Endothelial cell of umbilical vein (primary cell): ENCODE results near the gene RTP3. TPM values are rescaled to one million over a fixed set of nuclear protein-coding genes. Genes with fewer than 3 reads are reported as not detected.

ENCODE experiments used
- BruUV-seq: library from RNA; stranded (reverse); fragments of 400-500 nt; replicated peaks from 2 replicates; lab custom pipeline; 2021; lab: Mats Ljungman, UMichigan
- CTCF ChIA-PET: fragments of 300-600, 350-600 bp; sonication (Branson Sonifier 250); formaldehyde crosslinking; loops from one replicate; lab custom pipeline; 2021; ENCODE audit warnings: antibody characterized with exemption, inconsistent platforms; lab: Charles Lee
- POLR2A ChIA-PET: fragments of 300-600, 350-600 bp; sonication (Branson Sonifier 250); formaldehyde crosslinking; loops from one replicate; lab custom pipeline; 2021; ENCODE audit warnings: antibody characterized with exemption, inconsistent platforms; lab: Charles Lee
- DNase-seq: peaks from one replicate; pipeline ENCODE4 v3.0.0-alpha.2; 2011; ENCODE audit warnings: low read depth, low spot score
- FAIRE-seq: peaks from 2 replicates; lab custom pipeline; 2011; peaks lifted over from hg19 to GRCh38; lab: Jason Lieb, UNC
- H2AFZ ChIP-seq: 2 replicates; pipeline ENCODE4 v1.6.0; 2012; ENCODE audit warnings: low read depth, low read length, control low read depth, inconsistent platforms
- H3K27ac ChIP-seq: 2 replicates; pipeline ENCODE4 v1.5.1; 2011; ENCODE audit warnings: low read depth, mild to moderate bottlenecking, control low read depth, low read length, moderate library complexity; ENCODE audit not compliant: insufficient read depth
- H3K27me3 ChIP-seq, 2 experiments: 2 replicates each; pipeline versions ENCODE4 v1.6.0 to v1.6.1; 2011; ENCODE audit warnings: low read length in 2 of 2, mixed read lengths in 1 of 2; ENCODE audit not compliant: control insufficient read depth in 2 of 2, insufficient read depth in 2 of 2
- H3K36me3 ChIP-seq, 2 experiments: 2 replicates in 1 of 2; 3 replicates in 1 of 2; pipeline ENCODE4 v1.5.1; 2011; ENCODE audit warnings: low read length in 2 of 2, mild to moderate bottlenecking in 1 of 2, moderate library complexity in 1 of 2; ENCODE audit not compliant: control insufficient read depth in 2 of 2, insufficient read depth in 2 of 2; ENCODE audit errors: extremely low read depth in 1 of 2
- H3K4me1 ChIP-seq: 3 replicates; pipeline ENCODE4 v1.5.1; 2011; ENCODE audit warnings: mild to moderate bottlenecking, low read length; ENCODE audit not compliant: control insufficient read depth, insufficient read depth; ENCODE audit errors: extremely low read depth
- H3K4me2 ChIP-seq: 2 replicates; pipeline ENCODE4 v1.6.1; 2011; ENCODE audit warnings: low read length, control low read depth, mixed read lengths; ENCODE audit not compliant: insufficient read depth
- H3K4me3 ChIP-seq, 3 experiments: fragments of 200-600 bp in 1 of 3; sonication (generic), shearing (Covaris generic) in 1 of 3; replicated peaks in 1 of 3; 2 replicates each; pipeline ENCODE4 v1.5.1; 2011 to 2016; ENCODE audit warnings: control low read depth in 3 of 3, low read length in 3 of 3, mild to moderate bottlenecking in 2 of 3, inconsistent platforms in 1 of 3, low read depth in 1 of 3, moderate library complexity in 1 of 3; ENCODE audit not compliant: insufficient read depth in 1 of 3
- H3K79me2 ChIP-seq: 2 replicates; pipeline ENCODE4 v1.6.0; 2012; ENCODE audit warnings: low read length, inconsistent platforms; ENCODE audit not compliant: control insufficient read depth, insufficient read depth
- H3K9ac ChIP-seq: replicated peaks from 2 replicates; pipeline ENCODE3; 2011; ENCODE audit warnings: low read length, control low read depth; ENCODE audit not compliant: insufficient read depth; ENCODE audit errors: extremely low read depth
- H3K9me1 ChIP-seq: replicated peaks from 3 replicates; pipeline ENCODE4 v1.6.0; 2011; ENCODE audit warnings: mild to moderate bottlenecking, low read length; ENCODE audit not compliant: control insufficient read depth, insufficient read depth; ENCODE audit errors: extremely low read depth
- H3K9me3 ChIP-seq: replicated peaks from 2 replicates; pipeline ENCODE4 v1.5.1; 2012; ENCODE audit warnings: low read length, inconsistent platforms; ENCODE audit not compliant: control insufficient read depth, insufficient read depth
- H4K20me1 ChIP-seq: replicated peaks from 2 replicates; pipeline ENCODE3; 2011; ENCODE audit warnings: mild to moderate bottlenecking, low read length; ENCODE audit not compliant: control insufficient read depth, insufficient read depth; ENCODE audit errors: extremely low read depth
- EZH2 ChIP-seq: IDR thresholded peaks from 2 replicates; pipeline ENCODE4 v1.6.1; 2012; ENCODE audit warnings: borderline replicate concordance, low read depth, mild to moderate bottlenecking, moderate library complexity, low read length, inconsistent platforms; ENCODE audit not compliant: severe bottlenecking
- FOS ChIP-seq: IDR thresholded peaks from 2 replicates; pipeline ENCODE4 v1.6.1; 2011; ENCODE audit warnings: mild to moderate bottlenecking, low read length, moderate library complexity, borderline replicate concordance; ENCODE audit not compliant: insufficient read depth
- GATA2 ChIP-seq: IDR thresholded peaks from 2 replicates; pipeline ENCODE4 v1.7.0; 2011; ENCODE audit warnings: low read depth, mild to moderate bottlenecking, moderate library complexity, mixed read lengths, low read length; ENCODE audit not compliant: insufficient read length, insufficient read depth
- JUN ChIP-seq: IDR thresholded peaks from 2 replicates; pipeline ENCODE4 v1.6.1; 2011; ENCODE audit warnings: borderline replicate concordance, low read depth; ENCODE audit not compliant: insufficient read length, insufficient read depth
- MYC ChIP-seq: IDR thresholded peaks from one replicate; pipeline ENCODE4 v1.6.1; 2011; ENCODE audit warnings: mild to moderate bottlenecking, low read depth, low read length
- POLR2A ChIP-seq: IDR thresholded peaks from 2 replicates; pipeline ENCODE4 v1.6.1; 2012; ENCODE audit warnings: low read depth, mild to moderate bottlenecking, control low read depth, low read length
- POLR2AphosphoS5 ChIP-seq: IDR thresholded peaks from 2 replicates; pipeline ENCODE4 v1.6.1; 2012; ENCODE audit warnings: low read depth, mild to moderate bottlenecking, control low read depth, low read length, moderate library complexity; ENCODE audit not compliant: insufficient read depth
- dilution Hi-C: fragments of 300-500 bp; cut with MboI; formaldehyde crosslinking; loops from one replicate; pipeline ENCODE4 v1.15.0; 2019; ENCODE audit warnings: low sequenced_read_pairs; ENCODE audit not compliant: extremely low pct_ligation_motif_present
- intact Hi-C: fragments of 100-400 bp; cut with micrococcal nuclease; formaldehyde crosslinking; loops from one replicate; pipeline ENCODE4 v1.10.0; 2022
- polyA plus RNA-seq, 4 experiments: library from polyadenylated mRNA; depleted of rRNA in 3 of 4; stranded (reverse) in 3 of 4; unstranded in 1 of 4; fragments of >200 nt; gene quantifications; 2 replicates each; pipeline versions ENCODE4 v1.2.1 to v1.2.3, GENCODE V29; 2011 to 2012; ENCODE audit warnings: missing spikeins in 1 of 4
- total RNA-seq: library from RNA; stranded (reverse); gene quantifications from 2 replicates; pipeline ENCODE4 v1.2.3, GENCODE V29; 2021
- TF ChIP-seq, protein P1 (sequence below), 2 donors: IDR thresholded peaks; 1 replicate in 1 of 2; 2 replicates in 1 of 2; pipeline ENCODE4 v1.5.1; 2011; ENCODE audit warnings: low read length in 2 of 2, mild to moderate bottlenecking in 2 of 2, moderate library complexity in 2 of 2, control low read depth in 1 of 2, inconsistent platforms in 1 of 2, low read depth in 1 of 2; ENCODE audit not compliant: insufficient read depth in 1 of 2; ENCODE audit errors: extremely low read depth in 1 of 2
- TF ChIP-seq, protein P2 (sequence below): IDR thresholded peaks from 2 replicates; pipeline ENCODE4 v1.6.1; 2011; ENCODE audit not compliant: insufficient read depth, insufficient read length

Gene RTP3
- total and polyA plus RNA-seq, 2 donors (not counting 3 experiments of a cell fraction or from before 2014, with no cell fraction given) = 0.06 TPM; not detected in 1

DNA sequence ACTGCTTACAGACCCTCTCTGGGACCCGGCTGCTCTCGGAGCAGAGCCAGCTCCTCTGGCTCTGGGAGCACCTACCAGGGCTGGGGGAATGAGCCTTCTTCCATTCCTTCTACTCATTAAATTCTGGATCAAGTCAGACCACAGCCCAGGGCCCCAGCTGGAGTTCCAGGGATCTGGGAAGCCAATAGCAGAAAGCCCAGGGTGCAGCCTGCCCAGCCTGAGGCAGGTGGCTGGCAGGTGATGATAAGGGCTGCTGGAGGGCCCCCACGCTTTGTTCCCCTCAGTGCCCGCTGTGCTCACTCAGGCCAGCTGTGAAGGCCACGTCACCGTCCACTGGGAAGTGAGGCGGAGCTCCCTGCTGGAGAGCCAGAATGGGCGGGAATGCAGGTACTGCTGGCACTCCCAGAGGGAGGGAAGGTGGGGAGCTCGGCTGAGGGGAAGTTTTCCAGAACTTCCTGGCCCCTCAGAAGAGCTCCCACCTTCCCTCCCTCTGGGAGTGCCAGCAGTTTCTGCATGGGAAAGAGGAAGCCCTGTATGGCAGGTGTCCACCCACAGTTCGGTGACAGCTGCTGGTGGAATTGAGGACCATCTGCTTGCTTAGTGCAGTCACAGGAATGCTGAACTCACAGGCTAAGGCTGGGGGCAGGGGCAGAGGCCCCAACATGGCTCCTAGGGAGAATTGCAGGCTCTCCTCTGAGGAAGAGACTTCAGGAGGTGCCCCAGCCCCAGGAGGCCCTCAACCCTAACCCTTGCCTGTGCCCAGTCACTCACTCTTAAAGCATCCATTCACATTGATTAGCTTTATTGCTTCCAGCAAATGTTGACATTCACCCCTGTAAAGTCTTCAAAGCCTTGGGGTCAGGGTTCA lies 12.6 kb upstream of the RTP3 start:
- intact Hi-C loops = loop anchor here (10.0 kb wide), 1 partner anchor 410 kb away; no protein-coding TSS in a partner anchor
- Histone ChIP-seq H2AFZ (no peak overlapping the region), H4K20me1 (no peaks in the 10 kb centered on the region), H3K79me2 (no peaks in the 10 kb centered on the region), H3K9ac (no peak overlapping the region), H3K27ac (no peak overlapping the region), H3K36me3 (no peaks in the 10 kb centered on the region), H3K4me2 (no peak overlapping the region), H3K27me3 (peaks cover 2 to 6% of the 10 kb centered on the region in 2 experiments), H3K9me3 (no peaks in the 10 kb centered on the region), H3K4me1 (peaks cover 2% of the 10 kb centered on the region), H3K9me1 (no peaks in the 10 kb centered on the region), H3K4me3 (no peak overlapping the region)
- CTCF ChIA-PET = interaction anchor here (2.0 to 3.2 kb wide), 2 partner anchors 73 to 144 kb away, joined by 10 to 17 read pairs; no protein-coding TSS in a partner anchor
- DNase-seq (no peak), FAIRE-seq (no peak)
- POLR2A ChIA-PET = interaction anchor here (0.6 kb wide), 1 partner anchor 19 kb away, joined by 3 read pairs; no protein-coding TSS in a partner anchor
- no TSS peak for BruUV-seq
- dilution Hi-C loops = no loop called here
- no peak for TF ChIP-seq POLR2A
- TF ChIP-seq, protein P1, sequence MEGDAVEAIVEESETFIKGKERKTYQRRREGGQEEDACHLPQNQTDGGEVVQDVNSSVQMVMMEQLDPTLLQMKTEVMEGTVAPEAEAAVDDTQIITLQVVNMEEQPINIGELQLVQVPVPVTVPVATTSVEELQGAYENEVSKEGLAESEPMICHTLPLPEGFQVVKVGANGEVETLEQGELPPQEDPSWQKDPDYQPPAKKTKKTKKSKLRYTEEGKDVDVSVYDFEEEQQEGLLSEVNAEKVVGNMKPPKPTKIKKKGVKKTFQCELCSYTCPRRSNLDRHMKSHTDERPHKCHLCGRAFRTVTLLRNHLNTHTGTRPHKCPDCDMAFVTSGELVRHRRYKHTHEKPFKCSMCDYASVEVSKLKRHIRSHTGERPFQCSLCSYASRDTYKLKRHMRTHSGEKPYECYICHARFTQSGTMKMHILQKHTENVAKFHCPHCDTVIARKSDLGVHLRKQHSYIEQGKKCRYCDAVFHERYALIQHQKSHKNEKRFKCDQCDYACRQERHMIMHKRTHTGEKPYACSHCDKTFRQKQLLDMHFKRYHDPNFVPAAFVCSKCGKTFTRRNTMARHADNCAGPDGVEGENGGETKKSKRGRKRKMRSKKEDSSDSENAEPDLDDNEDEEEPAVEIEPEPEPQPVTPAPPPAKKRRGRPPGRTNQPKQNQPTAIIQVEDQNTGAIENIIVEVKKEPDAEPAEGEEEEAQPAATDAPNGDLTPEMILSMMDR (IDR thresholded peaks at IDR 0.05; ENCODE audit: extremely low read depth in 1 of 2, insufficient read depth in 1 of 2, low read depth in 1 of 2, low read length in 2 of 2) = no peak

DNA sequence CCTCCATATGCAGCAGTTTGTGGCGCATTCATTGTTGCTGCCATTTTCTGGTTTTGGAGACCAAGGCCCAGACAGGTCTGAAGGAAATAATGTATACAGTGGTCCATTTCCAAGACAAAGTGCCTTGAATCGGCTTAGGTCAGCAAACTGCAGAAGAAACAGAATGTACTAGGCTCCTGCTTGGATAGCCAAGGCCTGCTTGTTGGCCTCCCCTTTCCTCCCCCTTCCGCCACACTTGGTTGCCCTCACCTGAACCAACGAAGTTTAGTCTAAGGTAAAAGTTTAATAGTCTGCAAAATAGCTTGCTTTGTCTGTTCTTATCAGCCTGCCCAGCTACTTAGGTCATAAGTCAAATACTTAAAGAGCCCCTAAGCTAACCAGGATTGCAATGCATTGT lies 12.0 kb upstream of the RTP3 start:
- no peak overlapping the region for H3K27ac ChIP-seq
- H4K20me1 ChIP-seq = no peaks in the 10 kb centered on the region
- H3K4me1 ChIP-seq = peaks cover 2% of the 10 kb centered on the region
- H3K36me3 ChIP-seq = no peaks in the 10 kb centered on the region
- H3K4me2 ChIP-seq = no peak overlapping the region
- ChIA-PET CTCF (interaction anchor here (2.0 to 3.2 kb wide), 2 partner anchors 72 to 144 kb away, joined by 10 to 17 read pairs; no protein-coding TSS in a partner anchor), POLR2A (interaction anchor here (0.6 kb wide), 1 partner anchor 20 kb away, joined by 3 read pairs; no protein-coding TSS in a partner anchor)
- no TSS peak for BruUV-seq
- H3K9ac ChIP-seq = no peak overlapping the region
- no peak overlapping the region for H2AFZ ChIP-seq
- dilution Hi-C loops = no loop called here
- DNase-seq (no peak), FAIRE-seq (no peak)
- no peaks in the 10 kb centered on the region for H3K9me1 ChIP-seq
- intact Hi-C loops = loop anchor here (10.0 kb wide), 1 partner anchor 409 kb away; no protein-coding TSS in a partner anchor
- no peaks in the 10 kb centered on the region for H3K79me2 ChIP-seq
- TF ChIP-seq MYC (no peak), EZH2 (no peak), POLR2A (no peak), POLR2AphosphoS5 (no peak), JUN (no peak), FOS (no peak), GATA2 (no peak)
- TF ChIP-seq, protein P1 (IDR thresholded peaks at IDR 0.05; ENCODE audit: extremely low read depth in 1 of 2, insufficient read depth in 1 of 2, low read depth in 1 of 2, low read length in 2 of 2) = no peak
- TF ChIP-seq, protein P2, sequence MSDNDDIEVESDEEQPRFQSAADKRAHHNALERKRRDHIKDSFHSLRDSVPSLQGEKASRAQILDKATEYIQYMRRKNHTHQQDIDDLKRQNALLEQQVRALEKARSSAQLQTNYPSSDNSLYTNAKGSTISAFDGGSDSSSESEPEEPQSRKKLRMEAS = no peak
- H3K4me3 ChIP-seq = no peak overlapping the region
- no peaks in the 10 kb centered on the region for H3K9me3 ChIP-seq
- H3K27me3 ChIP-seq = peaks cover 2 to 6% of the 10 kb centered on the region in 2 experiments
